ENCODE measurements around the gene SLC35F6. TPM values are rescaled to one million over a fixed set of nuclear protein-coding genes. Genes with fewer than 3 reads are reported as not detected.
A peak's percentile ranks its signal among the peaks of the same experiment; 100 is the strongest.
"Not testable (repeated sequence)": the region's sequence is repeated elsewhere in the genome, so short reads cannot be mapped to it uniquely, and the experiment has no call there.

The SLC35F6 gene
- total RNA-seq, 1 donor from 2014 or later: 5.6 TPM

- Histone ChIP-seq H3K27me3 (peaks cover 3% of the 10 kb centered on the region), H3K4me2 (no peak overlapping the region), H3K4me1 (peaks cover 16% of the 10 kb centered on the region), H3K9ac (no peak overlapping the region), H3F3A (ENCODE audit: low read depth) (peaks cover 18% of the 10 kb centered on the region), H4K20me1 (ENCODE audit: low read depth) (no peaks in the 10 kb centered on the region), H3K27ac (no peak overlapping the region), H2AFZ (replicated peaks) (no peak overlapping the region), H3K9me3 (ENCODE audit: low read depth) (no peaks in the 10 kb centered on the region), H3K4me3 (no peak overlapping the region), H3K36me3 (no peaks in the 10 kb centered on the region), H3K79me2 (ENCODE audit: low read depth) (peaks cover 4% of the 10 kb centered on the region)
- Mint-ChIP-seq H3K9me3 (no peaks in the 10 kb centered on the region), H3K4me3 (no peak overlapping the region), H3K27ac (no peak overlapping the region), H3K36me3 (peaks cover under 1% of the 10 kb centered on the region), H3K27me3 (ENCODE audit: insufficient read depth, low read depth) (peaks cover 16% of the 10 kb centered on the region), H3K4me1 (peaks cover 49% of the 10 kb centered on the region)
- no peak for DNase-seq (ENCODE audit: low spot score)
- TF ChIP-seq EZH2phosphoT487 (IDR thresholded peaks at IDR 0.05) (no peak), EZH2 (IDR thresholded peaks at IDR 0.05) (no peak)
- TF ChIP-seq, protein P1, sequence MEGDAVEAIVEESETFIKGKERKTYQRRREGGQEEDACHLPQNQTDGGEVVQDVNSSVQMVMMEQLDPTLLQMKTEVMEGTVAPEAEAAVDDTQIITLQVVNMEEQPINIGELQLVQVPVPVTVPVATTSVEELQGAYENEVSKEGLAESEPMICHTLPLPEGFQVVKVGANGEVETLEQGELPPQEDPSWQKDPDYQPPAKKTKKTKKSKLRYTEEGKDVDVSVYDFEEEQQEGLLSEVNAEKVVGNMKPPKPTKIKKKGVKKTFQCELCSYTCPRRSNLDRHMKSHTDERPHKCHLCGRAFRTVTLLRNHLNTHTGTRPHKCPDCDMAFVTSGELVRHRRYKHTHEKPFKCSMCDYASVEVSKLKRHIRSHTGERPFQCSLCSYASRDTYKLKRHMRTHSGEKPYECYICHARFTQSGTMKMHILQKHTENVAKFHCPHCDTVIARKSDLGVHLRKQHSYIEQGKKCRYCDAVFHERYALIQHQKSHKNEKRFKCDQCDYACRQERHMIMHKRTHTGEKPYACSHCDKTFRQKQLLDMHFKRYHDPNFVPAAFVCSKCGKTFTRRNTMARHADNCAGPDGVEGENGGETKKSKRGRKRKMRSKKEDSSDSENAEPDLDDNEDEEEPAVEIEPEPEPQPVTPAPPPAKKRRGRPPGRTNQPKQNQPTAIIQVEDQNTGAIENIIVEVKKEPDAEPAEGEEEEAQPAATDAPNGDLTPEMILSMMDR (IDR thresholded peaks at IDR 0.05): no peak
Measured at GRCh38 chr2:26759845-26760244, 4.2 kb upstream of the SLC35F6 start.

DNA sequence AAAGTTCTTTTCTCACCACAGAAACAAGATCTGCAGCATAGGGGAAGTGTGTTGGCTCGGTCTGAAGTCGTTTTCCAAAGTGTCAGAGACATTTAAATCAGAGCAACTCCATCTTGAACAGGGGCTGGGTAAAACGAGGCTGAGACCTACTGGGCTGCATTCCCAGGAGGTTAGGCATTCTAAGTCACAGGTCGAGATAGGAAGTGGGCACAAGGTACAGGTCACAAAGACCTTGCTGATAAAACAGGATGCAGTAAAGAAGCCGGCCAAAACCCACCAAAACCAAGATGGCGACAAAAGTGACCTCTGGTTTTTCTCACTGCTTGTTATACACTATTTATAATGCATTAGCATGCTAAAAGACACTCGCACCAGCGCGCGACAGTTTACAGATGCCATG lies 3.1 kb upstream of the SLC35F6 start:
- not testable (repeated sequence) for H3K9me3 ChIP-seq (ENCODE audit: low read depth); H3K4me1 ChIP-seq; H3K4me3 Mint-ChIP-seq; H3K27ac ChIP-seq; H3K4me2 ChIP-seq; H3K9me3 Mint-ChIP-seq; DNase-seq (ENCODE audit: low spot score); H3K4me3 ChIP-seq; H3K36me3 Mint-ChIP-seq; H3K27me3 ChIP-seq; H4K20me1 ChIP-seq (ENCODE audit: low read depth); H3F3A ChIP-seq (ENCODE audit: low read depth); H2AFZ ChIP-seq (replicated peaks); H3K36me3 ChIP-seq; H3K9ac ChIP-seq
- peaks cover 10% of the 10 kb centered on the region for H3K79me2 ChIP-seq (ENCODE audit: low read depth)
- H3K4me1 Mint-ChIP-seq: peaks cover 48% of the 10 kb centered on the region
- peak overlapping the region; percentile 6 for H3K27ac Mint-ChIP-seq
- peaks cover 13% of the 10 kb centered on the region for H3K27me3 Mint-ChIP-seq (ENCODE audit: insufficient read depth, low read depth)

- no peak for DNase-seq (ENCODE audit: low spot score)
- no peak overlapping the region for H3K4me2 ChIP-seq
- H3F3A ChIP-seq (ENCODE audit: low read depth): peaks cover 7% of the 10 kb centered on the region
- peaks cover 9% of the 10 kb centered on the region for H3K27me3 Mint-ChIP-seq (ENCODE audit: insufficient read depth, low read depth)
- H3K9ac ChIP-seq: no peak overlapping the region
- no peaks in the 10 kb centered on the region for H3K9me3 Mint-ChIP-seq
- H2AFZ ChIP-seq (replicated peaks): no peak overlapping the region
- peaks cover 11% of the 10 kb centered on the region for H4K20me1 ChIP-seq (ENCODE audit: low read depth)
- no peaks in the 10 kb centered on the region for H3K36me3 ChIP-seq
- TF ChIP-seq EZH2 (IDR thresholded peaks at IDR 0.05) (no peak), EZH2phosphoT487 (IDR thresholded peaks at IDR 0.05) (no peak)
- TF ChIP-seq, protein P1 (IDR thresholded peaks at IDR 0.05): no peak
- H3K4me1 Mint-ChIP-seq: peaks cover 42% of the 10 kb centered on the region
- peaks cover 11% of the 10 kb centered on the region for H3K4me1 ChIP-seq
- H3K27ac ChIP-seq: no peak overlapping the region
- H3K27ac Mint-ChIP-seq: peak overlapping the region; percentile 72
- peak overlapping the region; percentile 91 for H3K4me3 Mint-ChIP-seq
- no peaks in the 10 kb centered on the region for H3K27me3 ChIP-seq
- no peak overlapping the region for H3K4me3 ChIP-seq
- peaks cover 10% of the 10 kb centered on the region for H3K79me2 ChIP-seq (ENCODE audit: low read depth)
- H3K36me3 Mint-ChIP-seq: peaks cover 1% of the 10 kb centered on the region
- no peaks in the 10 kb centered on the region for H3K9me3 ChIP-seq (ENCODE audit: low read depth)
Measured at GRCh38 chr2:26763019-26763418, 1.1 kb upstream of the SLC35F6 start.

DNA sequence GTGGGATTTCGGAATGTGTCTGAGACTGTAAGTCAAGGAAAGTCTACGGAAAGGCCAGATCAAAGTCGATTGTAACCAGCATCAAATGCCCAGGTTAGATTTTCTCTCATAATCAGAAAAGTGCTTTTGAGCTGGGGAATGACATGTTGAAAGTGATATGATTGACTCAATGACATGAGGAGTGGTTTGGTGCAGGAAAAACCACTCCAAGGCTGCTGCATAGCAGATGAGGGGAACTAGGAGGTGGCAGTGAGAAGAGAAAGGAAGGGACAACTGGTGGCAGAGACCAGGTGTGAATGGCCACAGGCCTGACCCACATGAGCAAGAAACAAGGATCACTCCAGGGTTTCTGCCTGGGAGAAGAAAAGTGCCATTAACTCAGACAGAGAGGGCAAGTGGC lies 822 bp downstream of the SLC35F6 start:
- H3K4me3 ChIP-seq: peak overlapping the region; percentile 64
- DNase-seq (ENCODE audit: low spot score): no peak
- peaks cover 24% of the 10 kb centered on the region for H4K20me1 ChIP-seq (ENCODE audit: low read depth)
- peaks cover 10% of the 10 kb centered on the region for H3K79me2 ChIP-seq (ENCODE audit: low read depth)
- H3K9ac ChIP-seq: peak overlapping the region; percentile 8
- peaks cover 9% of the 10 kb centered on the region for H3K27me3 Mint-ChIP-seq (ENCODE audit: insufficient read depth, low read depth)
- H2AFZ ChIP-seq (replicated peaks): no peak overlapping the region
- H3K9me3 Mint-ChIP-seq: no peaks in the 10 kb centered on the region
- no peaks in the 10 kb centered on the region for H3K9me3 ChIP-seq (ENCODE audit: low read depth)
- H3K4me2 ChIP-seq: peak overlapping the region; percentile 88
- H3K36me3 ChIP-seq: no peaks in the 10 kb centered on the region
- H3K4me1 Mint-ChIP-seq: peaks cover 34% of the 10 kb centered on the region
- H3K27ac Mint-ChIP-seq: no peak overlapping the region
- H3K36me3 Mint-ChIP-seq: peaks cover 1% of the 10 kb centered on the region
- H3K4me1 ChIP-seq: peaks cover 11% of the 10 kb centered on the region
- H3F3A ChIP-seq (ENCODE audit: low read depth): peaks cover 7% of the 10 kb centered on the region
- no peaks in the 10 kb centered on the region for H3K27me3 ChIP-seq
- peak overlapping the region; percentile 91 for H3K4me3 Mint-ChIP-seq
- no peak overlapping the region for H3K27ac ChIP-seq
- TF ChIP-seq EZH2phosphoT487 (IDR thresholded peaks at IDR 0.05) (no peak), EZH2 (IDR thresholded peaks at IDR 0.05) (no peak)
- TF ChIP-seq, protein P1 (IDR thresholded peaks at IDR 0.05): no peak
